Testis (tissue), 2 donors: Measurements from ENCODE around the gene ARSJ.

ENCODE experiments used
- POLR2A ChIP-seq: fragments of 450-650 bp; IDR thresholded peaks from one replicate; pipeline ENCODE4 v1.6.1; 2017; ENCODE audit warnings: antibody characterized with exemption, mild to moderate bottlenecking, moderate library complexity
- TF ChIP-seq, protein P1 (sequence below), 3 experiments: fragments of 450-650 bp in 2 of 3; fragments of 200-600 bp in 1 of 3; sonication (generic) in 1 of 3; IDR thresholded peaks; one replicate each; pipeline ENCODE4 v1.5.1; 2016 to 2019; ENCODE audit warnings: antibody characterized with exemption in 3 of 3, mild to moderate bottlenecking in 2 of 3, moderate library complexity in 1 of 3

DNA sequence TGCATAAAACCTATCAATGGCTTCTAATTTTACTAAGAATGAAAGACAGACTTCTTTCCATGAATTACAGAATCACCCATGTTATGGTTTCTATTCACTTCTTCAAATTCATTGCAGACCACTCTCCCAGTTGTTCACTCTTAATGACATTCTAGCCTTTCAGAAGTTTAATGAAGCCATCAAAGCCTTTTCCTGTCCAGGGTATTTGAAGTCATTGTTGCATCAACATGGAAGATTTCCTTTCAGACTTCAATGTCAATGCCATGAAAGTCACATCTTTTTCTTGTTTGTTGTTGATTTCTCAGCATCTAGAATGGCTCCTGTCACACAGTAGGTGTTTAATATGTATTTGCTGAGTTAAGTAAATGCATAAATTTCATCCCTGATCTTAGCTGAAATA lies 48.1 kb upstream of the ARSJ start:
- TF ChIP-seq, protein P1, sequence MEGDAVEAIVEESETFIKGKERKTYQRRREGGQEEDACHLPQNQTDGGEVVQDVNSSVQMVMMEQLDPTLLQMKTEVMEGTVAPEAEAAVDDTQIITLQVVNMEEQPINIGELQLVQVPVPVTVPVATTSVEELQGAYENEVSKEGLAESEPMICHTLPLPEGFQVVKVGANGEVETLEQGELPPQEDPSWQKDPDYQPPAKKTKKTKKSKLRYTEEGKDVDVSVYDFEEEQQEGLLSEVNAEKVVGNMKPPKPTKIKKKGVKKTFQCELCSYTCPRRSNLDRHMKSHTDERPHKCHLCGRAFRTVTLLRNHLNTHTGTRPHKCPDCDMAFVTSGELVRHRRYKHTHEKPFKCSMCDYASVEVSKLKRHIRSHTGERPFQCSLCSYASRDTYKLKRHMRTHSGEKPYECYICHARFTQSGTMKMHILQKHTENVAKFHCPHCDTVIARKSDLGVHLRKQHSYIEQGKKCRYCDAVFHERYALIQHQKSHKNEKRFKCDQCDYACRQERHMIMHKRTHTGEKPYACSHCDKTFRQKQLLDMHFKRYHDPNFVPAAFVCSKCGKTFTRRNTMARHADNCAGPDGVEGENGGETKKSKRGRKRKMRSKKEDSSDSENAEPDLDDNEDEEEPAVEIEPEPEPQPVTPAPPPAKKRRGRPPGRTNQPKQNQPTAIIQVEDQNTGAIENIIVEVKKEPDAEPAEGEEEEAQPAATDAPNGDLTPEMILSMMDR (IDR thresholded peaks at IDR 0.05): no peak
- no peak for TF ChIP-seq POLR2A
